A673 (cell line): ENCODE data around the gene CT45A10. TPM values are rescaled to one million over a fixed set of nuclear protein-coding genes. Genes with fewer than 3 reads are reported as not detected.
"Not testable (repeated sequence)": the region's sequence is repeated elsewhere in the genome, so short reads cannot be mapped to it uniquely, and the experiment has no call there.

ENCODE experiments used
- BruUV-seq: library from RNA; stranded (reverse); fragments of 400-500 nt; replicated peaks from 2 replicates; lab custom pipeline; 2021; lab: Mats Ljungman, UMichigan
- CTCF ChIA-PET: fragments of 300-600 bp; sonication (Branson Sonifier 250); formaldehyde crosslinking; loops from one replicate; lab custom pipeline; 2022; ENCODE audit warnings: antibody characterized with exemption; lab: Charles Lee
- POLR2A ChIA-PET: fragments of 300-600 bp; sonication (Branson Sonifier 250); formaldehyde crosslinking; loops from one replicate; lab custom pipeline; 2022; ENCODE audit warnings: antibody characterized with exemption; ENCODE audit not compliant: low non-redundant PET; lab: Charles Lee
- DNase-seq: peaks from one replicate; pipeline ENCODE4 v3.0.0-alpha.2; 2015; ENCODE audit warnings: low spot score
- H3K27ac ChIP-seq: fragments of 200-600 bp; sonication (generic); 2 replicates; pipeline ENCODE4 v1.5.1; 2016; ENCODE audit warnings: mixed run types, low read depth, mild to moderate bottlenecking, mixed read lengths, antibody characterized with exemption, low read length; ENCODE audit not compliant: poor library complexity, severe bottlenecking
- H3K27me3 ChIP-seq: fragments of 200-600 bp; sonication (generic); replicated peaks from 2 replicates; pipeline ENCODE4 v1.6.1; 2017; ENCODE audit warnings: mixed run types, low read depth, mild to moderate bottlenecking, mixed read lengths, antibody characterized with exemption, low read length; ENCODE audit not compliant: insufficient read depth, poor library complexity
- H3K36me3 ChIP-seq: fragments of 200-600 bp; sonication (generic); 2 replicates; pipeline ENCODE4 v1.6.1; 2016; ENCODE audit warnings: mixed run types, mild to moderate bottlenecking, mixed read lengths, antibody characterized with exemption, low read length; ENCODE audit not compliant: insufficient read depth, poor library complexity, severe bottlenecking
- H3K4me1 ChIP-seq: fragments of 200-600 bp; sonication (generic); 2 replicates; pipeline ENCODE4 v1.6.1; 2017; ENCODE audit warnings: mixed run types, mild to moderate bottlenecking, mixed read lengths, antibody characterized with exemption, low read length; ENCODE audit not compliant: insufficient read depth, poor library complexity, severe bottlenecking
- H3K4me3 ChIP-seq: fragments of 200-600 bp; sonication (generic); 2 replicates; pipeline ENCODE4 v1.5.1; 2016; ENCODE audit warnings: low read depth, mixed run types, mild to moderate bottlenecking, mixed read lengths, low read length; ENCODE audit not compliant: poor library complexity, severe bottlenecking
- H3K9me3 ChIP-seq: fragments of 200-600 bp; sonication (generic); 2 replicates; pipeline ENCODE4 v1.6.1; 2016; ENCODE audit warnings: mixed run types, low read depth, mild to moderate bottlenecking, mixed read lengths, antibody characterized with exemption, low read length; ENCODE audit not compliant: poor library complexity, severe bottlenecking
- intact Hi-C: fragments of 100-400 bp; cut with micrococcal nuclease; formaldehyde crosslinking; loops from one replicate; pipeline ENCODE4 v1.10.0; 2022; ENCODE audit not compliant: unreplicated experiment
- total RNA-seq: library from RNA; stranded (reverse); gene quantifications from 2 replicates; pipeline ENCODE4 v1.2.3, GENCODE V29; 2021

CT45A10 gene
- total RNA-seq, 1 experiment from 2014 or later, result not detected

- DNase-seq, H3K4me1 ChIP-seq, H3K27me3 ChIP-seq, H3K4me3 ChIP-seq, intact Hi-C loops, H3K27ac ChIP-seq, POLR2A ChIA-PET, H3K9me3 ChIP-seq, BruUV-seq, CTCF ChIA-PET, H3K36me3 ChIP-seq: not testable (repeated sequence)
Measured at GRCh38 chrX:135854438-135854837, 38.8 kb downstream of the CT45A10 start, which contains the start of gene CT45A8. Gene CT45A8, minus strand, starts transcription at chrX:135854538. Its CDS starts 3,755 bp downstream, at chrX:135850783.

- DNase-seq, intact Hi-C loops, BruUV-seq, H3K27ac ChIP-seq, CTCF ChIA-PET, POLR2A ChIA-PET, H3K4me3 ChIP-seq, H3K27me3 ChIP-seq, H3K4me1 ChIP-seq, H3K9me3 ChIP-seq, H3K36me3 ChIP-seq: not testable (repeated sequence)
Measured at GRCh38 chrX:135837180-135837579, 56.1 kb downstream of the CT45A10 start, which contains the start of gene CT45A7. Gene CT45A7, minus strand, starts transcription at chrX:135837280. Its CDS starts 3,747 bp downstream, at chrX:135833533.

Other genes with a start within 250 kb of the CT45A10 start
- not detected in 2 replicates for gene CT45A1, start 179.8 kb downstream of the CT45A10 start, total RNA-seq
- not detected in 2 replicates for gene CT45A3, start 125.3 kb downstream of the CT45A10 start, total RNA-seq
- not detected in 2 replicates for gene CT45A5, start 107.9 kb downstream of the CT45A10 start, total RNA-seq
- not detected in 2 replicates for gene CT45A6, start 90.7 kb downstream of the CT45A10 start, total RNA-seq
- gene CT45A2, start 73.4 kb downstream of the CT45A10 start, total RNA-seq, result not detected in 2 replicates
- gene CT45A7, start 56.2 kb downstream of the CT45A10 start, total RNA-seq, result not detected in 2 replicates
- gene CT45A8, start 38.9 kb downstream of the CT45A10 start, total RNA-seq, result not detected in 2 replicates
- not detected in 2 replicates for gene CT45A9, start 21.6 kb downstream of the CT45A10 start, total RNA-seq
- not detected in 2 replicates for gene SAGE1, start 272 bp upstream of the CT45A10 start, total RNA-seq
- gene MMGT1, start 80.5 kb upstream of the CT45A10 start, total RNA-seq, result 22.6 and 25.8 TPM in 2 replicates
- 13.0 and 14.3 TPM in 2 replicates for gene SLC9A6, start 92.0 kb upstream of the CT45A10 start, total RNA-seq